NCI-H1417 treated with DMSO at 0.1 percent for 48 hours (cell line): ENCODE results near the gene NEDD8.
"Not testable (repeated sequence)": the region's sequence is repeated elsewhere in the genome, so short reads cannot be mapped to it uniquely, and the experiment has no call there.

Experiments used
- DNase-seq: peaks from one replicate; lab custom pipeline; 2025; lab: John Stamatoyannopoulos, UW

The NEDD8 gene

DNA sequence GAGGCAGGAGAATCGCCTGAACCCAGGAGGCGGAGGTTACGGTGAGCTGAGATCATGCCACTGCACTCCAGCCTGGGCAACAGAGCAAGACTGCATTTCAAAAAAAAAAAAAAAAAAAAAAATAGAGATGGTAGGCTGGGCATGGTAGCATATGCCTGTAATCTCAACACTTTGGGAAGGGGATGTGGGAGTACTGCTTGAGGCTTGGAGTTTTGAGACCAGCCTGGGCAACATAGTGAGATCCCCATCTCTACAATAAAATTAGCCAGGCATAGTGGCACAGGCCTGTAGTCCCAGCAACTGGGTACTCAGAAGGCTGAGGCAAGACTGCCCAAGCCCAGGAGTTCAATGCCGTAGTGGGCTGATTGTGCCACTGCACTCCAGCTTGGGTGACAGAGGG lies 9.2 kb downstream of the NEDD8 start:
- not testable (repeated sequence) for DNase-seq

GRCh38 chr14:24219521-24219920 lies 12.6 kb downstream of the NEDD8 start:
- no peak for DNase-seq

GRCh38 chr14:24219080-24219479 lies 13.1 kb downstream of the NEDD8 start:
- no peak for DNase-seq

DNA sequence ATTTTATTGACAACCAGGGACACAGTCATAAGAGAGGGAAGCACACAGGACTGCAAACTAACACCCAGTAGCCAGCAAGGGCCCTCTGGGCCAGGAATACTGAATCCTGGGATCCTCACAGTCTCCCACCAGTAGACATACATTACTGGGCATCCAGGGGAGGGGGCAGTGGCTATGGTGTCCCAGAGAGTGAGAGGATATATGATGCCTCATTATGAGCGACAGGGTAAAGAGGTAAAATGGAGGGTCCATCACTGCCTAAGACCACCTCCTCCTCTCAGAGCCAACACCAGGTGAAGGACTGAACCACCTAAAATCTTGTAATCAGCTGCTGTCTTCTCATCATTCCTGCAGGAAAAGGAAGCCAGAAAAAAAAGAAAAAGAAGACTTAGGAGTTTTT lies 15.3 kb downstream of the NEDD8 start:
- not testable (repeated sequence) for DNase-seq

GRCh38 chr14:24216345-24216699 lies 15.8 kb downstream of the NEDD8 start:
- no peak for DNase-seq

GRCh38 chr14:24215495-24216344 lies 16.4 kb downstream of the NEDD8 start, which contains the start of gene MDP1:
Gene MDP1 (minus strand): TSS chr14:24216066. CDS start chr14:24215955, 111 bp downstream.
- peak; percentile 24 for DNase-seq

DNA sequence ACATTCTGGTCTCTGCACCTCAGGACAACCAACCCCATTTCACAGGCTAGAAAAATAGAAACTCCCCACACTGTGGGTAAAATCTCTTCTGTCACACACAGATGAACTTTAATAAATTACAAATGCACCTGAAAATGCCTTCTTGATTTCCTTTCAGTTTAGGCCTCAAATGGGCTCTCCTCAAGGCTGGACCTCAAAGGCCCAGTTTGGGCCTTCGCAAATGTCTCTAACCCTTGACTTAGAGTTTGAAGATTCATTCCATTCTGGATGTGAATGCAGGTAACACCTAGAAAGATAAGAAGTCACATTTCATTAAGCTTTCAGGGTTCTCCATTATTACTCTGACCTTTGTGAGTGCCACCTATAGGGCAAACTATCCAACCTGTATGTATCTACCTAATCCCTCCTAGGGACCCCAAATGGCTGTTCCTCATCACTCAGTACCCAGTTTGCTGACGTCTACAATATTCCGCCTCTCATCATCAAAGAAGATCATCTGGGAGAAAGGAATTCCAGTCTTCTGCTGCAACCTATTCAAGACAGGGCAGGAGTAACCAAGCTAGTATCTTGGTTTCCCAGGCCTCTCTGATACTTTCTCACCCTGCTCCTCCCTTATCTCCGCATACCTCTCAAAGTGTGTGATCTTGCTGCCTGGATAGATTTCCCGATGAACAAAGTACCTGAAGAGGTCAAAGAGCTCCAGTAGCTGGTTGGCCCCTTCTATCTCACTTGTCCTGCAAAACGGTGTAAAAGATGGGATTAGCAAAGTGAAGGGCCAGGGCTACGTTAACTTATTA lies 18.1 kb downstream of the NEDD8 start:
- DNase-seq, result no peak

DNA sequence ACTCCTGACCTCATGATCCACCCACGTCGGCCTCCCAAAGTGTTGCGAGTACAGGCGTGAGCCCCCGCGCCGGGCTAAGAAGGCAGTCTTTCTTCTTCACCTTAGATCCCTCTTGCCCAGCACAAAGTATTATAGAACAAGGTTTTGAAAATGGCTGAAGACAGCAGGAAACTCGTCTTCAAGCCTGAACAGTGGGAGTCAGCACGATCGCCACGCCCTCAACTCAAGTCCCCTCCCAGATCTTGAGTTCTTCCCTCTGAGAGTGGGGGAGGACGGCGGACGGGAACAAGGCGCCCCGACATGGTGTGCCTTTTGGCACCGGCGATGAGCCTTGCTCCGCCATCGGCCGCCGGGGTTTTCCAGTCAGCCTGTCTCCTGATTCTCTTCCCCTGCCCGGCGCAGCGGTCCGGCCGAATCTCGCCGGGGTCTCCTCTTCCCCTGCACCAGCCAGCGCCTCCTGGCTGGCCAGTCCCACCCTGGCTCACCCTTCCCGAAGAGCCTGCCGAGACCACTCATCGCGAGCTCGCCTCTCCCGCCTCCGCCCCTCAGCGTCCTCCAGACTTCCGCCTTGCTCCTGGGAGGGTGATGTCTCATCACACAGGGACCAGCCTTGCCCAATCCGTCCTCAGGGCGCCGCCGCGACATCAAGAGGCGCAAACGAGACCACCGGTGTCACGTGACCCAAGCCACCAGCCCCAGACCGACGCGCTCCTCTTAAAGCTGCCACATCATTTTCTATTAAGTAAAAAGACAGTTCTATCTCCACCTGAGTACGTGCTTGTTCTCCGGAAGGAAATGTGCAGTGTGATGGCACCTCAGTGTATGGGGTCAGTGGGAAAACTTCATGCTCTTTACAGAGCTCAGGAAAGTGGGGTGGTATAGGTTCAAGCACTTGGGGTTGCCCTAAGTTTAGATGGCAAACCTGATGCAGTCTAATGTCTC lies 19.0 kb downstream of the NEDD8 start, which contains the start of gene CHMP4A:
TSS of gene CHMP4A (minus strand) at position 565 of the 942 bp plus-strand sequence. CDS start at position 516, 49 bp downstream.
- DNase-seq, result peak; percentile 79

- no peak for DNase-seq
Measured at GRCh38 chr14:24211311-24211710, 20.9 kb downstream of the NEDD8 start.

GRCh38 chr14:24207625-24208024 lies 24.5 kb downstream of the NEDD8 start:
- no peak for DNase-seq

DNA sequence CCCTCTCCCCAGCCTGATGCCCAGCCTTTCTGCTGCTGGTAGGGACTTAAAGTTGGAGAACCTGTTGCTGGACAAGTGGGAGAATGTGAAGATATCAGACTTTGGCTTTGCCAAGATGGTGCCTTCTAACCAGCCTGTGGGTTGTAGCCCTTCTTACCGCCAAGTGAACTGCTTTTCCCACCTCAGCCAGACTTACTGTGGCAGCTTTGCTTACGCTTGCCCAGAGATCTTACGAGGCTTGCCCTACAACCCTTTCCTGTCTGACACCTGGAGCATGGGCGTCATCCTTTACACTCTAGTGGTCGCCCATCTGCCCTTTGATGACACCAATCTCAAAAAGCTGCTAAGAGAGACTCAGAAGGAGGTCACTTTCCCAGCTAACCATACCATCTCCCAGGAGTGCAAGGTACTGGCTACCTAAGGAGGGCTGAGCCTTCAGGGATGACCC lies 25.0 kb downstream of the NEDD8 start:
- DNase-seq, result no peak

DNA sequence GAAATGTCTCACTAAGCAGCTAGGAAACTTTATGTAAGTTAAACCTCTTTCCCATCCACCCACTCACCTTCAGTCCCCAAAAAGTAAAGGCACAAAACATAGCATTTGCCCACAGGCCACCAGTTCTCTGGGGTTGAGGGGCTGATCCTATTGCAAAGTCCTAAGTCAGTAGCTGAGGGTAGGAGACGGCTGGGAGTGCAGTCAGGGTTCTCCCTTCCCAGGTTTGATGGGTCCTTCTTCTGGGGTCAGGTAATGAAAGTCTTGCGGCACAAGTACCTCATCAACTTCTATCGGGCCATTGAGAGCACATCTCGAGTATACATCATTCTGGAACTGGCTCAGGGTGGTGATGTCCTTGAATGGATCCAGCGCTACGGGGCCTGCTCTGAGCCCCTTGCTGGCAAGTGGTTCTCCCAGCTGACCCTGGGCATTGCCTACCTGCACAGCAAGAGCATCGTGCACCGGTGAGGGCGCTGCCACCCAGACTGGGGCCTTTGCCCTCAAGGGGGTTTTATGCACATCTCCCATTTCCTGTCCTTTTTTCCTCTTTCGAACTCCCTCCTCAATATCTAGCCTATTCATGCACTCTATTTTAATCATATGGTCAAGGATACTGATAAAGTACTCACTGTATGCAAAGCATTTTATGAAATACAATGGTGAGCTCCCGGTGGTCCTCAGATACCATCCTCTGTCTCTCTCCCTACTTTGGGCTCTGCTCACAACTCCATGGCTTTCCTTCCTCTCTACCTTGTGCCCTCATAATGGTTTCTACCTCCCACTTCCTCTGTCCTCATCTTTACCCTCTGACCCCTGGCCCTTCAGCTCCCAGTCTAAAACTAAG lies 25.7 kb downstream of the NEDD8 start:
- DNase-seq, result no peak

DNA sequence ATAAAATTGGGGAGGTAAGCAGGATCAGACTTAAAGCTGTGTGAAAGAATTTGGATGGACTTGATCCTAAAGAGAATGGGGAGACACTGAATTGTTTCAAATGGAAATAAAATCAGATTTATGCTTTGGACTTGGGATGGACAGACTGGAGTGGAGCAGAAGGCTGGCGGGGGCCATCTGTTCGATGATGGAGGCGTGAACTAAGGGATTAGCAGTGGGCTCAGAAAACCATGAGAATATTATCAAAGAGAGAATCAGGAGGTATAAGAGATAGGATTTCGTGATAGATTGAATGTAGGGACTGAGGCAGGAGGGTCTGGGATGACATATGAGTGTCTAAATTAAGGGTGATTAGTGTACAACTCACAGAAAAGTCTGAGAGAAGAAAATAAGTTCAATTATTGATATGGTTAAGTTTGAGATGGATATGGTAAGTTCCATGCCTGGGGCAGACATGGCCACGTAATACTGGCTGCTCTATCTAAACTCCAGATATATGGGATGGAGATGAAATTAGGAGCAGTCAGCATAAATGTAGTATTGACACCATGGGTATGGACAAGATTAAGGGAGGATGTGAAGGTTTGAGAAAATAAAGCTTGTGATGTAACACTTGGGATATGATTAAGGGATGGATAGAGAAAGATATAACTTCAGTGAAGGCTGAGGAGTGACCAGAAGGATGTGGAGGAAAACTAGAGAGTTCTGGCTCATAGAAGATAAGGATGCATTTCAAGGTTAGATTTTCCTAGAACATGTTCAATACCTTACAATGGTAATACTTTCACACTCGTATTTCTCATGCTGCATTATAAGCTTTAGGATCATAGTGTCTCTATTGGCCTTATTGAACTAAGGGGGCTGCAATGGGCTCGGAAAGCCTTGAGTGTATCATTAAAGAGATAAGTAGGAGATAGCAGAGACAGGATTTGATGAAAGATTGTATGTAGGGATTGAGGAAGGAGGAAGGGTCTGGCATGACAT lies 27.7 kb downstream of the NEDD8 start:
- DNase-seq, result no peak

DNA sequence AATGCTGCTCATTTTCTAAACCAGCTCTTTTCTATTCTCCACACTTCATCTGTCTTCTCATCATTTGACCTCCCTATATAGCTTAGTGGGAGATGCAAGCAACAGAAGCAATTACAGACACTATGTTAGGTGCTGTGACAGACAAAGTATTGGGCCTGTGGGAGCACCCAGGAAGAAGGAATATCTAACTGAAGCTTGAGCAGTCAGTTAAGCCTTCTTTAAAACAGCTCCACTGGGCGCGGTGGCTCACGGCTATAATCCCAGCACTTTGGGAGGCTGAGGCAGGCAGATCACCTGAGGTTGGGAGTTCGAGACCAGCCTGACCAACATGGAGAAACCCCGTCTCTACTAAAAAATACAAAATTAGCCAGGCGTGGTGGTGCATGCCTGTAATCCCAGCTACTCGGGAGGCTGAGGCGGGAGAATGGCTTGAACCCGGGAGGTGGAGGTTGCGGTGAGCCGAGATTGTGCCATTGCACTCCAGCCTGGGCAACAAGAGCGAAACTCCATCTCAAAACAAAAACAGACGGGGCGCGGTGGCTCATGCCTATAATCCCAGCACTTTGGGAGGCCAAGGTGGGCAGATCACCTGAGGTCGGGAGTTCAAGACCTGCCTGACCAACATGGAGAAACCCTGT lies 28.8 kb downstream of the NEDD8 start:
- not testable (repeated sequence) for DNase-seq

DNA sequence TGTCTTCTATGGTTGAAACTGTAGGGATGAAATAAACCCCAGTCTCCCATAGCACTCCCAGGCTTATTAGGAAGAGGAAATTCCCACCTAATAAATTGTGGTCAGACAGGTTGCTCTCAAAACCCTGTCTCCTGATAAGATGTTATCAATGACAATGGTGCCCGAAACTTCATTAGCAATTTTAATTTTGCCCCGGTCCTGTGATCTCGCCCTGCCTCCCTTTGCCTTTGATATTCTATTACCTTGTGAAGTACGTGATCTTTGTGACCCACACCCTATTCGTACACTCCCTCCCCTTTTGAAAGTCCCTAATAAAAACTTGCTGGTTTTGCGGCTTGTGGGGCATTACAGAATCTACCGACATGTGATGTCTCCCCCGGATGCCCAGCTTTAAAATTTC lies 29.6 kb downstream of the NEDD8 start:
- not testable (repeated sequence) for DNase-seq

- DNase-seq, result no peak
Measured at GRCh38 chr14:24198814-24199524, 33.2 kb downstream of the NEDD8 start.

- DNase-seq, result no peak
Measured at GRCh38 chr14:24197056-24197450, 35.1 kb downstream of the NEDD8 start.
